ENCODE measurements around the gene EVC.

- TF ChIP-seq POLR2A (IDR thresholded peaks at IDR 0.05; ENCODE audit: low read depth, low read length) (no peak), POLR2AphosphoS5 (IDR thresholded peaks at IDR 0.05; ENCODE audit: low read depth, low read length) (no peak)
Measured at GRCh38 chr4:5709207-5709575, 1.8 kb upstream of the EVC start.
